Keratinocyte (primary cell): ENCODE measurements around the gene SLC6A2.

ENCODE experiments used
- CTCF ChIP-seq, 3 experiments: IDR thresholded peaks in 1 of 3; conservative IDR thresholded peaks in 1 of 3; optimal IDR thresholded peaks in 1 of 3; 2 replicates in 2 of 3; 3 replicates in 1 of 3; pipeline versions ENCODE3 to v1.5.1; 2011; ENCODE audit warnings: low read length in 3 of 3, mild to moderate bottlenecking in 3 of 3, moderate library complexity in 2 of 3, control low read depth in 1 of 3, inconsistent platforms in 1 of 3; ENCODE audit not compliant: insufficient read depth in 2 of 3; ENCODE audit errors: extremely low read depth in 1 of 3
- EZH2 ChIP-seq: IDR thresholded peaks from one replicate; pipeline ENCODE4 v1.6.1; 2012; ENCODE audit warnings: inconsistent platforms, mild to moderate bottlenecking, low read length, moderate library complexity

DNA sequence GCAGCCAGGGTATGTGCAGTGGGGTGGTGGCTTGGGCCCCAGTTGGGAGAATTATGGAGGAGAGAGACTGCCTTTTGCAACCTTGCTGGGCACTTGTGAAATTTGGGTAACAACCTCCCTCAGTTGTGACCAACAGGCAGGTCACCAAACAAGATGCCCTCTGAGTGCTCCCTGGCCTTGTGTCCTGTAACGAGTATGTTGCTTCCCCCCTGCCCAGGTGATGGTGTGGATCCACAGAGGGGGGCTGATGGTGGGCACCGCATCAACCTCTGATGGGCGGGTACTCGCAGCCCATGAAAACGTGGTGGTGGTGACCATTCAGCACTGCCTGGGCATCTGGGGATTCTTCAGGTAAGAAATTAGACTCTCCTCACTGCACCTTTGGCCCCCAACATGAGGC is 74.3 kb downstream of the SLC6A2 start:
- TF ChIP-seq EZH2 = no peak
- no peak for TF ChIP-seq CTCF (optimal IDR thresholded peaks at IDR 0.05 in 1 of 3, IDR thresholded peaks at IDR 0.05 in 1 of 3, conservative IDR thresholded peaks at IDR 0.05 in 1 of 3; ENCODE audit: extremely low read depth in 1 of 3, insufficient read depth in 2 of 3, low read length in 3 of 3)
